PFSK-1 (cell line): ENCODE data around the gene KCTD5.

Source experiments
- FOXP2 ChIP-seq: optimal IDR thresholded peaks from 2 replicates; pipeline ENCODE3; 2011; ENCODE audit warnings: borderline replicate concordance, control low read depth, inconsistent platforms; ENCODE audit not compliant: insufficient read depth; ENCODE audit errors: extremely low read length, extremely low read depth
- POLR2AphosphoS5 ChIP-seq: IDR thresholded peaks from 2 replicates; pipeline ENCODE4 v1.6.1; 2012; ENCODE audit warnings: low read depth, mild to moderate bottlenecking, control low read depth, low read length, moderate library complexity
- REST ChIP-seq, 2 experiments: IDR thresholded peaks; 2 replicates each; pipeline versions ENCODE4 v1.6.1 to v1.8.0; 2011 to 2012; ENCODE audit warnings: low read depth in 2 of 2, low read length in 2 of 2, control low read depth in 1 of 2, inconsistent platforms in 1 of 2, mild to moderate bottlenecking in 1 of 2, moderate library complexity in 1 of 2; ENCODE audit not compliant: insufficient read depth in 1 of 2
- SIN3A ChIP-seq: IDR thresholded peaks from 2 replicates; pipeline ENCODE4 v1.6.1; 2012; ENCODE audit warnings: mild to moderate bottlenecking, low read length, moderate library complexity, borderline replicate concordance; ENCODE audit not compliant: insufficient read depth
- TAF1 ChIP-seq: IDR thresholded peaks from 2 replicates; pipeline ENCODE4 v1.6.1; 2012; ENCODE audit warnings: low read length, control low read depth, borderline replicate concordance; ENCODE audit not compliant: insufficient read depth

The KCTD5 gene

GRCh38 chr16:2741168-2741567, 58.8 kb downstream of the KCTD5 start:
- TF ChIP-seq FOXP2 (no peak), TAF1 (no peak), POLR2AphosphoS5 (no peak), SIN3A (no peak), REST (IDR thresholded peaks at IDR 0.05; ENCODE audit: insufficient read depth in 1 of 2, low read depth in 2 of 2, low read length in 2 of 2) (no peak)

- TF ChIP-seq FOXP2 (no peak), REST (IDR thresholded peaks at IDR 0.05; ENCODE audit: insufficient read depth in 1 of 2, low read depth in 2 of 2, low read length in 2 of 2) (no peak), TAF1 (no peak), POLR2AphosphoS5 (no peak)
Measured at GRCh38 chr16:2742323-2743006, 60.1 kb downstream of the KCTD5 start.

- TF ChIP-seq REST (IDR thresholded peaks at IDR 0.05; ENCODE audit: insufficient read depth in 1 of 2, low read depth in 2 of 2, low read length in 2 of 2), result no peak
- no peak for TF ChIP-seq POLR2AphosphoS5
- TF ChIP-seq SIN3A, result no peak
- TF ChIP-seq FOXP2, result no peak
- no peak for TF ChIP-seq TAF1
Measured at GRCh38 chr16:2743007-2743810, 60.9 kb downstream of the KCTD5 start.

GRCh38 chr16:2744711-2745110, 62.4 kb downstream of the KCTD5 start:
- TF ChIP-seq REST (IDR thresholded peaks at IDR 0.05; ENCODE audit: insufficient read depth in 1 of 2, low read depth in 2 of 2, low read length in 2 of 2) (no peak), TAF1 (no peak), POLR2AphosphoS5 (no peak), FOXP2 (no peak)
